NCI-H2081 treated with DMSO at 0.1 percent for 48 hours (cell line): ENCODE results near the gene R3HDM2.
A peak's percentile ranks its signal among the peaks of the same experiment; 100 is the strongest.

Source experiments
- DNase-seq: peaks from one replicate; lab custom pipeline; 2025; lab: John Stamatoyannopoulos, UW

The R3HDM2 gene

GRCh38 chr12:57266681-57267080 lies 164.2 kb downstream of the R3HDM2 start:
- no peak for DNase-seq

GRCh38 chr12:57263096-57263495 lies 167.7 kb downstream of the R3HDM2 start:
- DNase-seq, result no peak

DNA sequence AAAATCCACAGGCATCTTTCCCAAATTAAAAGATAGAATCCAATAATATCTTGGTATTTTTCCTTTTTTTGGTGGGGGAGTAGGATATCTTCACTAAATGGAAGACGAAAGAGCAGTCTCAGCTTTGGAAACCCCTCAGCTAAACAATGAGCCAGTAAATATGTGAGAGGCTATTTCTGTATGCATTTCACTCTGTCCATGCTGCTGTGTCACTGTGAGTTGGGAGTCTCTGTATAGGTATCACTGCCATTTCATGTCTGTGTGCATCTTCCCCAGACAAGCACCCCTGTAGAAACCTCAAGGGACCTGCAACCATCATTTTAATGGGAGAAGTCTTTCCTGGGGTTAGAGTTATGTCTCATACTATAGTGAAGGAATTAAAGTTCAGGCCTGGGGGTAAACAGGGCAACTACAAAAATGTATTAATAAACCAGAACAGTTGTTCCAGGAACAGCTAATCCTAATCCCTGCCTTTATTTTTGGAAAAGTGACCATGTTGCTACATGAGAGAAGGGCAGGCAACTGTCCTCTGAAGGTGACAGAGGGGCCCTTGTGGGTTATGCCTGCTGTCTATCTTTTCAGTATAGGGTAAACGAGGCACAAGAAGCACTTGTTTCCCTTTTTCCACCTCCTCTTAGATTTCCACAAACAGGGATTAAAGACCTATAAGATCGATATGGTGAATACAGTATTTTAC lies 168.6 kb downstream of the R3HDM2 start:
- no peak for DNase-seq

GRCh38 chr12:57261428-57261865 lies 169.4 kb downstream of the R3HDM2 start:
- DNase-seq, result no peak

DNA sequence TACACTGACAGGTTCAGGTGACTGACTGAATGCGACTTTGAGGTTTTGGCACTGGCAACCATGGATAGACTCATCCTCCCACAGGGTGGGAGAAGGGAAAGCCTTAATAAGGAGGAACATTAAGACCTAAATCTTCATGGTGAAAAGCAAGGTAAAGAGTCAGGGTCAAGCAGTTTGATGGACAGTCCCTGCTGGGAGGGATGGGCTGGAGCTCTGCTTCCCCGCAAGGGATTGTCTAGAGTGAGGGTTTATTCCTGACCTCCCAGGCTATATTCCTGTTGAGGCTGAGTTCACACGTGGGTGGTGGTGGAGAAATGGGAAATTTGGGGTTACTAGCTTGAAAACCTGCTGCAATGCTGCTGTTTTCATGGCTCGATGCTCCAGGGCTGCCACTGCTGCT lies 170.5 kb downstream of the R3HDM2 start:
- DNase-seq, result no peak

DNA sequence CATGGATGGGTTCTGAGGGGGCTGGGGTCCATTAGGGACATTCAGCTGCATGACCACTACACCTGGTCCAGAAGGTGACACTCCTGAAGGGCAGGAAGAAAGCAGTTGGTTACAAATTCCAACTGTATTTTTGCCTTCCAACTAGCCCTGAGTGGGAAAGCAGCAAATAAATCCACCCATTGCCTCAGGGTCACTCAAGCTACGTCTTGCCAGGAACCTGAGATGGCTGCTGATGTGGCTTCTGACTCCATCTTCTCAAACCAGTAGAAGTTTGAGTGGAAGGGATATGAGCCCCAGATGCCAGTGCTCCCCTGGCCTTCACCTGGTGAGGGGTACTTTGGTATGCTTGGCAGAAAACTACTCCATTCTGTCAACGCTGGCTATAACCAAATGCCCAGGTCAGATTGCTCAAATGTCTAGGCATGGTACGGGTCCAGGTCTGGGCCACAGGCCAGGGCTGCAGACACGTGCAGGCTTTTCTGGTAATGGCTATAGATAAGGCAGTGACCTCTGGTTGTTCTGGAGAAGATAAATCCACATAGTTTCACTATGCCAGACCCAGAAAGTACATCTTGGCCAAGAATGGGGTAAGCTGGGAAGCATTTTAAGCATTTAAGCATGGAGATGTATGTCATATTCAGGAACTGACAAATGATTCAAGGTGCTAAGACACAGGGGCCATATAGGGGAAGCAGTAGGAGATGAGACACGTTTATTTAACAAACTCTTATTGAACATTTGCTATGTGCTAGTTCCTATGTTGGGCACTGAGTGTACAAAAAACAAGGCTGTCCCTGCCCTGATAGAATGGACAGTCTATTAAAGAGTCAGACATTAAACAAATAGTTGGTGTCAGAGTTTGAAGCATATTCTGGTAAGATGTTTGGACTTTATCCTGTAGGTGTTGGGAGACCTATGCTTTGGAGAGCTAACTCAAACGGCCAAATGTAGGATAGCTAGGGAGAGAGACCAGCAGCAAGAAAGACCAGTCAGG lies 171.6 kb downstream of the R3HDM2 start:
- DNase-seq, result no peak

DNA sequence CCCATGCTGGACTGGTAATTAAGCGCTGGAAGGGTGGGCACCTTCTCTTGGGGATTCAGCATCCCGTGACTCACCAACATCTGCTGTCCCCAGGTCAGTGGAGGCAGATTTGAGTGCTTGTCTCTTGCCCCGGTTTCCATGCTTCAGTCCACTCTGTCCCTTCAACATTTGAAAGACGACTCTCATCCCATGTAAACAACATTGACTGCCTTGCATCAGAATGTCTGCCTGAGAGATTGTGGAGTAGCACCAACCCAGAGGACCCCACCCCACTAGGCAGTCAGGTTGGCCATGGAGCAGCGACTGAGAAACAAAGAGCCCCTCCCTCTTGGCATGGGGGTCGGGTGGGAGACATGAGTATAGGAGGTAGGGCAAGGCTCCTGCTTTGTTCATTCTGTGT lies 174.9 kb downstream of the R3HDM2 start:
- DNase-seq, result no peak

- DNase-seq, result no peak
Observed at GRCh38 chr12:57254506-57255280, 176.2 kb downstream of the R3HDM2 start.

DNA sequence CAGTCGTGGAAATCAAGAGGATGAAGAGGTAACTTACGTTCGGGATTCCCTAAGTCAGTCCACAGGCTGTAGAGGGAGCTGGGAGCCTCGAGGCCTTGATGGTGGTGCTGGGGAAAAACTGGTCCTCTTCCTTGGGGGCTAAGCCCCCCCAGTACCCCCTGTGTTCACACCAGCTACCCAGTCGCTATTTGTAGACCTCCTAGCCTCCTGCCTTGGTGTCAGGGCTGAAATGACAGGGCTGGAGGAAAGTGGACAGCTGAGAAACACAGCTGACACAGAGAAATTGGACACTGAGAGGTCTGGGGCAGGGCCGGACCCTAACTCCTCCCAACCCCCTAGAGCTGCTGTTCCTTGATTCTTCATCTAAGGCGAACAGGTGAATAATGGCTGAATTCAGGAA lies 179.9 kb downstream of the R3HDM2 start, which contains the start of gene STAC3:
STAC3 (minus strand) TSS at position 232 of the 400 bp plus-strand sequence. CDS start 1,551 bp downstream, outside the sequence.
- DNase-seq, result no peak

GRCh38 chr12:57250541-57250940 lies 180.3 kb downstream of the R3HDM2 start:
- DNase-seq, result no peak

- DNase-seq, result no peak
Observed at GRCh38 chr12:57248934-57249742, 181.7 kb downstream of the R3HDM2 start.

DNA sequence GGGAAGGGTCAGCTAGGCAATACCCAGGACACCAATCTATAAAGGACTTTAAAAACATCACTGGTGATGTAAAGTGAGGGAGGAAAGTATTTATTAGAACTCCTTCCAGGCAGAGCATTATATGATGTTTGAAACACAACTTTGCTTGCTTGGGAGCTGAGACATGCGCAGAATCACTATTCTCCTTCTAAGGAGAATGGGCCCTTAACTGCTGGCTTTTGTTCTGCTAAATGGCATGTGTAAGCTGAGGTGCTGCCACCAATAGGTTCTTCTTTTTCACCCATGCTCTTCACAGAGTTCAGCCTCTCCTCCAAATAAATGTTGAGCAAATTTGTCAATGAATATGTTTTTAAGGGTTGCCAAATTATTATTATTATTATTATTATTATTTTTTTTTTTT lies 183.8 kb downstream of the R3HDM2 start:
- no peak for DNase-seq

GRCh38 chr12:57244312-57244696 lies 186.5 kb downstream of the R3HDM2 start:
- DNase-seq, result no peak

DNA sequence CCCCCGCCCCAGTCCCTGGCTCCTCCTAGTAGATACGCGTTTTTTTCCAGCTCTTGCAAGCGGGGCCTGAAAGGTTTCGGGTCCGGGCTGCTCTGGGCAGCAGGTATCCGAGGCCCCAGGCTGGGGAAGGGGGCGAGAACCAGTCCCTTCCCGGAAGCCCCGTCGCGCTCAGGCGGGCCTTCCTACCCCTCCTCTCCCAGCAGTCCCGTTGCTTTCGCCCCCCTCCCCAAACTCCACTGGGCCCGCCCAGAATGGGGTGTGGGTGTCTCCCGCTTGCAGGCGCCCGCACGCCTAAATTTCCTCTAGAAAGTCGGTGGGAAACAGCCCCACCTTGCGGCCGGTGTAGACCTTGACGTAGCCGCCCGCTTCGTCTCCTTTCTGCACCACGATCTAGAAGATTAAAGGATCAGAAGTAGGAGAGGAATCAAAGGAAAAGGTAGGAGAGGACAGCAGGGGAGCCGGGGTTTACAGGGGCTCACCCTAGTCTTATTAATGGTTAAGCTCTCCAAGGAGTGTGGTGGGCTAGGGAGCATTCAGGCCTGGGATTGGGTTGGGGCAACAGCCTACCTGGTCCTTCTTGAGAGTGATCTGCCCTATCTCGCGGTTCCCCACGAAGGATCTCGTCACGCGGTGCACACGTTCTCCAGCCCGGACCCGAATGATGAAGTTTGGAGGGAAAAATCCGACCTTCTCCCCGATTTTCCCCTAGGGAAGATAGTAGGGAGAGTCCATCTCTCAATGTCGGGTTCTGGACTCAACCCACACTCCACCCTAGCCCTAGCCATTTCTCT lies 187.1 kb downstream of the R3HDM2 start:
- DNase-seq, result peak; percentile 32

DNA sequence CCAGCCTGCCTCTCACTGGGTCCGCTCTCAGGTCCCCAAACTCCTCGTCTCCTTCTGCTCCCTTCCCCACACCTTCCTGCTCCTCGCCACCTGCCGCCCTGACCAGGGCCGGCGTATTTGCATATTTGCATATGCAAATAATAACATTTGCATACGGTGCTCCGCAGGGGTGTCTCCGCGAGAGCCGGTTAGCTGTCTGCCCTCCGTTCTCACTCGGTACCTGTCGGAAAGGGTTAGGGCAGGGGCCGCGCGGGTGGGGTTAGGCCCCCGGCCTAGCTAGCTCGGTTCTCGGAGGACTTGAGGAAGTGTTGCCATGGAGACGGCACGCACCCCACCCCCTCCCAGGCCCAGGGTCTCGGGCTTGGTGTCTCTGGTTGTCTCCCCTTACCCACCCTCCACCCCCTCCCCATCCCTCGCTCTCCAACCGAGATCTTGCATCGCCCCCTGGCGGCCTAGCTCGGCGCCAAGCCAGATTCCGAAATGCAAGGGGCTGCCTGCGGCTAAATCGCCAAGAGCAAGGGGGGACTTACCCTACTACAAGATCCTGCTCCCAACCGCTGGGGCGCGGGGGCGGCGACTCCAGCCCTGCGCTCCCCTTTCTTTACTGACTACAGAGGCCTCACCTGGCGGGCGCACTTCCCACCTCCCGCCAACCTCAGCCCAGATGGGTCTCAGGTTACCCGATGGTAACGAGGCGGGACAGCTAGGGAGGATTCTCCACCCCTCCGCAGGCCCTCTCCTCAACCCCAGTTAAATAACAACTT lies 188.0 kb downstream of the R3HDM2 start:
- peak; percentile 56 for DNase-seq

DNA sequence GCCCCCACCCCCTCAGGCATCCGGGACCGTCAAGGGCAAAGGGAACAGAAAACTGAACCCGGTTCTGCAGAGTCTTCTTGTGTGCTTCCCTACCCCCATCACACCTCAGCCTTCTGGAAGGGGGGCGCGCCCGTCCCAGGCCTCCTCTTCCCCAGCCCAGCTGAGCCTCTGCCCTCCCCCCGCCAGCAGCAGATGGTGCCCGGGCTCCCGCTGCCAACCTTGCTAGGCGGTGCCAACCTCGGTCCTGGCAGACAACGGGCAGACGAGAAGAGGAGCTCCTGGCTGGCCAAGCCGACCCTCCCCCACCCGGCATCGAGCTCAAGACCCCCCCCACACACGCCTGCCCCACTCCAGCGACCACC lies 188.5 kb downstream of the R3HDM2 start:
- no peak for DNase-seq

DNA sequence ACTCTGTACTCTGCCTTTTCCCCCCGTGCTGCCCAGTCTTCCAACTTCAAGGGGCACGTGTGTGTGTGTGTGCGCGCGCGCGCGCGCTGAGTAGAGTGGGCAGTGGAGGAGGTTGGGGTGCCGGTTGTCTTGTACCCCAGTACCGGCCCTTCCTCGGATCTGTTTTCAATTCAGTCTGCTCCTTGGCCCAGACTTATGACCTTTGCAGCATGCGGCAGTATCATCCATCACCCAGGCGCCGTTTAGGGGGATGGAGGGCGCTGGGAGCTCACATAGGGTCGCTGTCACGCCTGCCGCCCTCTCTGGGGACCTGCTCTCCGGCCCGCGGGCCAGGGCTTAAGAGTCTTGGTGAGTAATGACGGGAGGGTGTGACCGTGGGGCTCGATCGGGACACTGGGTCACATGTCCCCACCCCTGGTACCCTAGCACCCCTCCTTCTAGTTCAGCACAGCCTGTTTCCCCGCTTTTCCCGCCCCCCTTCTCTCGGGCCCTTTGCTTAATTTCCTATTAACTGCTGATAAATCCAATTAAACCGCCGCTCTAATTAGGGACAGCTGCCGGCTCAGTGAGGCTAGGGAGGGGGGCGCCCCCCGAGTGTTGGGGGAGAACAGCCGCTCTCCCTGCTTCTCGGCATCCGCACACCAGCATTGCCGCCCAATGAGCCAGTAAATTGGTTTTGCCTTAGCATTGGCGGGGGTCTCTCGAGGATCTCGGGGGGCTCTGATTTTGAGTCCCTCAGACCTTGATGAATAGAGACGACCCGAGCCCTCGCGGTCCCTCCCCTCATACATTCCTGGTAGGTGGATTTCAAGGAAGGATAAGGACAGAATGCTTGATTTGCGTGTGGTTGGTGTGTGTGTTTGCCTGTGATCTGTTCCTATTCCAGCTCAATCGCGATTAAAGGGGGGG lies 189.2 kb downstream of the R3HDM2 start:
- DNase-seq, result no peak

- no peak for DNase-seq
Observed at GRCh38 chr12:57240926-57241401, 189.9 kb downstream of the R3HDM2 start.
